K562 (cell line): ENCODE data around the gene LCN15. TPM values are rescaled to one million over a fixed set of nuclear protein-coding genes. Genes with fewer than 3 reads are reported as not detected.
A peak's percentile ranks its signal among the peaks of the same experiment; 100 is the strongest.

Experiments used
- ARHGAP35 ChIP-seq: fragments of 450-650 bp; IDR thresholded peaks from 2 replicates; pipeline ENCODE4 v1.6.1; 2018; ENCODE audit not compliant: partially characterized antibody
- BRF1 ChIP-seq: IDR thresholded peaks from 3 replicates; pipeline ENCODE4 v1.6.1; 2011; ENCODE audit warnings: borderline replicate concordance, mild to moderate bottlenecking; ENCODE audit not compliant: insufficient read length; ENCODE audit errors: extremely low read depth
- DACH1 ChIP-seq: fragments of 450-650 bp; IDR thresholded peaks from 2 replicates; pipeline ENCODE4 v1.6.1; 2018; ENCODE audit not compliant: partially characterized antibody
- GABPB1 ChIP-seq: sonication (generic); formaldehyde crosslinking; IDR thresholded peaks from 2 replicates; pipeline ENCODE4 v1.8.0; 2022; ENCODE audit warnings: mild to moderate bottlenecking, missing genetic modification reagents
- HDAC3 ChIP-seq: fragments of 450-650 bp; IDR thresholded peaks from 2 replicates; pipeline ENCODE4 v1.6.1; 2018; ENCODE audit warnings: borderline replicate concordance, mild to moderate bottlenecking, moderate library complexity; ENCODE audit not compliant: partially characterized antibody
- NEUROD1 ChIP-seq: fragments of 150-350 bp; IDR thresholded peaks from 2 replicates; pipeline ENCODE4 v1.6.1; 2014; ENCODE audit warnings: borderline replicate concordance, low read length, low read depth; ENCODE audit not compliant: partially characterized antibody
- REST ChIP-seq, 2 experiments: fragments of 450-650 bp; formaldehyde crosslinking in 1 of 2; IDR thresholded peaks; 2 replicates each; pipeline versions ENCODE4 v1.4.0 to v1.6.1; 2014 to 2020; ENCODE audit warnings: mild to moderate bottlenecking in 2 of 2, borderline replicate concordance in 1 of 2, low read depth in 1 of 2
- UBTF ChIP-seq, 2 experiments: IDR thresholded peaks; 2 replicates each; pipeline ENCODE4 v1.6.1; 2012; ENCODE audit warnings: improper control_type of control experiment in 2 of 2, low read depth in 2 of 2, low read length in 2 of 2, borderline replicate concordance in 1 of 2
- ZC3H11A ChIP-seq: IDR thresholded peaks from 2 replicates; pipeline ENCODE4 v1.6.1; 2012; ENCODE audit warnings: low read depth, low read length, improper control_type of control experiment
- ZFX ChIP-seq: sonication (generic); formaldehyde crosslinking; IDR thresholded peaks from 2 replicates; pipeline ENCODE4 v1.8.0; 2022; ENCODE audit warnings: mild to moderate bottlenecking, missing genetic modification reagents, moderate library complexity
- ZNF134 ChIP-seq: fragments of 250-450 bp; sonication (Bioruptor Pico); conservative IDR thresholded peaks from 2 replicates; pipeline ENCODE4 v1.4.0; 2020
- ZNF431 ChIP-seq: sonication (generic); formaldehyde crosslinking; IDR thresholded peaks from 2 replicates; pipeline ENCODE4 v1.8.0; 2022; ENCODE audit warnings: mild to moderate bottlenecking, missing genetic modification reagents
- ZNF639 ChIP-seq, 2 experiments: fragments of 200-800 bp in 1 of 2; sonication (Bioruptor generic) in 1 of 2; sonication (generic) in 1 of 2; formaldehyde crosslinking in 1 of 2; IDR thresholded peaks in 1 of 2; conservative IDR thresholded peaks in 1 of 2; 2 replicates each; pipeline versions ENCODE4 v1.5.0 to v1.6.1; 2016 to 2020; ENCODE audit warnings: missing compliant biosample characterization in 1 of 2, missing genetic modification characterization in 1 of 2, missing genetic modification reagents in 1 of 2
- polyA plus RNA-seq, 8 experiments: library from polyadenylated mRNA; depleted of rRNA in 4 of 8; stranded (reverse) in 5 of 8; unstranded in 3 of 8; fragments of >200 nt; fragmentation: Nextera tagmentation in 2 of 8; fragmentation: Illumina TruSeq in 1 of 8; extraction: Ambion mirVana in 2 of 8; extraction: Trizol in 1 of 8; gene quantifications; 2 replicates each; pipeline versions ENCODE4 v1.2.1 to v1.2.3, GENCODE V29; 2011 to 2014; ENCODE audit warnings: inconsistent platforms in 1 of 8, missing spikeins in 1 of 8
- total RNA-seq, 7 experiments: library from RNA; depleted of rRNA in 6 of 7; stranded (reverse); fragments of >200 nt in 6 of 7; fragmentation: Illumina TruSeq in 2 of 7; extraction: Trizol in 2 of 7; gene quantifications; 2 replicates each; pipeline versions ENCODE4 v1.2.1 to v1.2.3, GENCODE V29; 2011 to 2021; ENCODE audit warnings: low replicate concordance in 1 of 7

Gene LCN15
- total and polyA plus RNA-seq, 9 of the 15 experiments (the other 6 are each of a cell fraction or from before 2014, with no cell fraction given) = 0.66 TPM; not detected in 8

- TF ChIP-seq REST (IDR thresholded peaks at IDR 0.05; ENCODE audit: borderline replicate concordance) (peak; percentile 97), REST (CRISPR knock-in tag; IDR thresholded peaks at IDR 0.05; ENCODE audit: low read depth) (no peak), BRF1 (no peak), ZNF431 (CRISPR knock-in tag) (no peak), HDAC3 (no peak), ZNF134 (CRISPR knock-in tag) (no peak), UBTF (IDR thresholded peaks at IDR 0.05; ENCODE audit: borderline replicate concordance in 1 of 2, low read depth in 2 of 2, low read length in 2 of 2) (no peak), ZC3H11A (no peak), GABPB1 (CRISPR knock-in tag) (peak; percentile 13; the same call in 1 of the 2 replicates), NEUROD1 (peak; percentile 15), ZFX (no peak; the same call in 1 of the 2 replicates), DACH1 (no peak), ARHGAP35 (no peak), ZNF639 (CRISPR knock-in tag; conservative IDR thresholded peaks at IDR 0.05 in 1 of 2, IDR thresholded peaks at IDR 0.05 in 1 of 2) (no peak)
These were observed 26.6 kb upstream of the LCN15 start, which contains the start of gene TMEM141 (continued) for GRCh38 chr9:136790640-136791515.
